ENCODE results near the gene RAB40C.

Gene RAB40C

DNA sequence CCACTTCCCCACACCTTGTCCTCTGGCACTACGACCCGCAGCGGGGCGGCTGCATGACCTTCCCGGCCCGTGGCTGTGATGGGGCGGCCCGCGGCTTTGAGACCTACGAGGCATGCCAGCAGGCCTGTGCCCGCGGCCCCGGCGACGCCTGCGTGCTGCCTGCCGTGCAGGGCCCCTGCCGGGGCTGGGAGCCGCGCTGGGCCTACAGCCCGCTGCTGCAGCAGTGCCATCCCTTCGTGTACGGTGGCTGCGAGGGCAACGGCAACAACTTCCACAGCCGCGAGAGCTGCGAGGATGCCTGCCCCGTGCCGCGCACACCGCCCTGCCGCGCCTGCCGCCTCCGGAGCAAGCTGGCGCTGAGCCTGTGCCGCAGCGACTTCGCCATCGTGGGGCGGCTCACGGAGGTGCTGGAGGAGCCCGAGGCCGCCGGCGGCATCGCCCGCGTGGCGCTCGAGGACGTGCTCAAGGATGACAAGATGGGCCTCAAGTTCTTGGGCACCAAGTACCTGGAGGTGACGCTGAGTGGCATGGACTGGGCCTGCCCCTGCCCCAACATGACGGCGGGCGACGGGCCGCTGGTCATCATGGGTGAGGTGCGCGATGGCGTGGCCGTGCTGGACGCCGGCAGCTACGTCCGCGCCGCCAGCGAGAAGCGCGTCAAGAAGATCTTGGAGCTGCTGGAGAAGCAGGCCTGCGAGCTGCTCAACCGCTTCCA, 43.6 kb downstream of the RAB40C start:
- no peak for DNase-seq

DNA sequence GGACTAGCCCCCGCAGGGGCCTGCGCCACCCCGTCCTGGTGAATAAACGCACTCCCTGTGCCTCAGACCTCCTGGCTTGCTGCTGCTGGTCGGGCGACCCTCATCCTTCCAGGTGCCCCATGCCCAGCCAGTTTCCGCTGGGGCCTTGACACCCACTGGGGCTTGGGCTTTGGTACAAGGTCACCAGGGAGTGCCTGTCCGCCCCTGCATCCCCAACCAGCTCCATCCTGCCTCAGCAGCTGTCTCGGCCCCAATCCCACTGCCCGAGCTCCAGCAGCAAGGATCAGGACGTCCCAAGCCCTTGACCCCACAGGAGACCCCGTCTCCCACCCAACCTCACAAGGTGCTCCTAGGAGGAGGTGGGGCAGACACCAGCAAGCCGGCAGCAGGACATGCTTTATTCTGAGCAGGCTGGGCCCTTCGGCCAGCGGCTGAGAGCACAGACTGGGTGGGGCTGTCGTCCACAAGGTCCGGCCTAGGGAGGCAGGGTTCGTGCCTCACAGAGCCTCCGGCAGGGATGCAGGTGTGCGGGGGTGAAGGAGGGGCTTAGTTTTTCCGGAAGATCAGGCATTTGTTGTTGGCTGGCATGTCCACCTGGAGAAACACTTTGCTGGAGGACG, 44.3 kb downstream of the RAB40C start:
- DNase-seq: no peak

DNA sequence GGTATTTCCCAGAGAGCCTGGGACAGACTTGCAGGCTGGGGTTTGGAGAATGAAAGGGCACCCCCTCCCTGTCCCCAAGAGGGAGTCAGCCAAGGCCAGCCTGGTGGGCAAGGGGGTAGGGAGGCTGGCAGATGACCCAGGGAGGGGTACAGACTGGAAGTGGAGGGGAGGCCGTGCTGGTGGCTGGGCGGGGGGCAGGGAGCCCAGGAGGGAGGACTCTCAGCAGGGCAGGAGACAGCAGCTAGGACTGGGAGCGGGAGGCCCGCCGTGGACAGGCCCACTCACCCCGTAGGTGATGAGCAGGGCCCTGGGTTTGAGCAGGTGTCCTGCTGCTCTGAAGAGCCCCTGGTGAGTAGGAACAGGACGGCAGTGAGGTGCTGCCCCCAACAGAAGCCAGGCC, 45.1 kb downstream of the RAB40C start:
- no peak for DNase-seq

DNA sequence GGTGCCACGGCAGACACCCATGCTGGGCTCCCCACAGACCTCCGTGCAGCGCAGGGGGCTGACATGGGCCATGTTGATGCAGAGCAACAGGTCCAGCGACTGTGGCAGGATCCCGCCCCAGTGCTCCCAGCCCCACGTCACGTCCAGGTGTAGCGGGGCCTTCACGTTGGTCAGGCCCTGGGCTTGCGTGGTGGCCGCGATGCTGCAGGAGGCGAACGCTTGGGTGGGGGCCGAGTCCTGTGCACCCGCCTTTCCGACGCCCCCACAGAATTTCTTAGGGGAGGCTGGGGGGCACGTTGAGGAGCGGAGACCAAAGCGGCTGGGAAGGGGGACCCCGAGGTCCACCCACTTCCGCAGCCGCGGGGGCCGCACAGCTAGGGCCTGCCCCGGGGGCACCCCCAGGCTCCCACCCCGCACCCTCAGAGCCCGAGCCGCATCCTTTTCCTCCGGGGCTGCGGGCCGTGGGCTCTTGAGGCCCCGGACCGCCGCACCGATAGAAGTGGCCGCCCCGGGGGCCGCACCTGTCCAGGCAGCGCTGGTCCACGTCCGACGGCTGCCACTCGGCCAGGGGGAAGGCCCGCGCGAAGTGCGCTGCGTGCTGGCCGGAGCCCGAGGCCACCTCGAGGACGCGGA, 45.8 kb downstream of the RAB40C start:
- DNase-seq: peak; percentile 38

DNA sequence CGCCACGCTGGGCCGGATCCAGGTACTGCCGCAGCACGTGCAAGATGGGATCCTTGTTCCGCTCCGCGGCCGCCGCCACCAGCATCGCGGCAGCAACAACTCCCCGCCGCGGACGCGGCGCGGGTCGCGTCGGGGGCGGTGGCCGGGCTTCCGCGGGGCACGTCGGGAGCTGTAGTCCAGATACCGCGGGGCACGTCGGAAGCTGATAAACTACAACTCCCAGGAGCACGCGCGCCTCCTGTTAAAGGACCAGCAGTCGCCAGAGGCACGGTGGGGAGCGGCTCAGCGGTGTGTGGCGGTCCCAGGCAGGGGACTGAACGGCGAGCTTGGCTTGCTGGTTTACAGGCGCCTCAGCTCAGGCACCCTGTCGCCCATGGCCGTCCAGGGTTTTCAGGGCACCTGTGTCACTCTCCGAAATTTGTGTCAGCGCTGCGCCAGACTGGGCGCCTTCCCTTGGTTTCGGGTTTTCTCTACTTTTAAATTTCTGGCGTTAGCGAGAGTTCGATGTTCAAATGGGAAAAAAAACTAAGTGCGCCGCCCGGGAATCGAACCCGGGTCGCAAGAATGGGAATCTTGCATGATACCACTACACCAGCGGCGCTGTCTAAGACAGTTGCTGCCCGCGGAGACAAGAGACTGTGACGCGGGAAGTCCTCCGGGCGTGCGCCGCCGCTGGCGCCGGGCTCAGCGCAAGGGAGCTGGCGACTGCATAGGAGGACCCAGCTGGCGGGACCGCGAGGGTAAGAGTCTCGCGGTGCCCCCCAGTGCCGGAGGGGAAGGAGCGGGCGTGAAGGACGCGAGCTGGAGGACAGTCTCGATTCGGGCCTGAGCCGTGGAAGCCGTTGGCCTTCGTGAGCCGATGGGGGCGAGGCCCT, 46.6 kb downstream of the RAB40C start, which contains the start of gene METTL26:
Gene METTL26, minus strand, starts transcription at position 100 of the 875 bp plus-strand sequence. Its CDS starts 15 bp downstream, at position 85.
- peak; percentile 99 for DNase-seq

DNA sequence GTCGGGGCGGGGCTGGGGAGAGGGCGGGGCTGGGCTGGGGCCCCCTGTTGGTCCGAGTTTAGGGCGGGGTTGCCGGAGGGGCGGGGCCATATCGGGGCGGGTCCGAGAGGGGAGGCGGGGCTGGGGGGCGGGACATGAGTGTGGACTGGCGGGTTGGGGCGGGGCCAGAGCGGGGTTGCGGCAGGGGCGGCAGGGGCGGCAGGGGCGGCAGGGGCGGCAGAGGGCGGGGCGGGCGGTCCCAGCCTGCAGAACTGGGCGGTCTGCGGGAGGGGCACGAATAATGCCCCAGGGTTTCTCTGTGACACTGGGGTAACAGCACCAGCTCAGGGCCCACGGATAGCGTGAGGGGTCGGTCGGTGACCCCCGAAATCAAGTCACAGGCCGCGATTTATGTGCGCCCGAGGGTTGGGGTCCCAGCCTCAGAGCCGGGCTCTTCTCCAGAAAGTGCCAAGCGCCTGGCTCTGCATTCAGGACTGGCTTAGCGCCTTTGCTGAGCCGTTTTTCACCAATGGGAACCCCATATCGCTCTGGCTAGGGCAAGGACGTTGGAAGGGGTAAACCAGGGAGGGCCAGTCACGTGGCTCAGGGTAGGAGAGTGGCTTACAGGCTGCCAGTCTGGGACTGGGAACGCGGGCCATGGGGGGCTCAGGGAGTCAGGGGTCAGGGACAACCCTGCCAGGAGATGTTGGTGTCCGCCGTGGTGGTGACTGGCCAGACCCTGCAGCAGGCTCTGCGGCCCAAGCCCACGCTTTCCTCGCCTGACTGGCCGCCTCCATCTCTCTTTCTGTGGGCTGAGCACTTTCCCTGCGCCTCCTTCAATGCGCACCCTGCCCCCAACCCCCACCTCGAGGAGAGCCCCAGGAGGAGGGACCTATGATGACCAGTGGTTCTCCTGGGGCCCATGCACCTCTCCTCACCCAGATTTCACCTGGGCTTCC, 47.5 kb downstream of the RAB40C start:
- peak; percentile 68 for DNase-seq

DNA sequence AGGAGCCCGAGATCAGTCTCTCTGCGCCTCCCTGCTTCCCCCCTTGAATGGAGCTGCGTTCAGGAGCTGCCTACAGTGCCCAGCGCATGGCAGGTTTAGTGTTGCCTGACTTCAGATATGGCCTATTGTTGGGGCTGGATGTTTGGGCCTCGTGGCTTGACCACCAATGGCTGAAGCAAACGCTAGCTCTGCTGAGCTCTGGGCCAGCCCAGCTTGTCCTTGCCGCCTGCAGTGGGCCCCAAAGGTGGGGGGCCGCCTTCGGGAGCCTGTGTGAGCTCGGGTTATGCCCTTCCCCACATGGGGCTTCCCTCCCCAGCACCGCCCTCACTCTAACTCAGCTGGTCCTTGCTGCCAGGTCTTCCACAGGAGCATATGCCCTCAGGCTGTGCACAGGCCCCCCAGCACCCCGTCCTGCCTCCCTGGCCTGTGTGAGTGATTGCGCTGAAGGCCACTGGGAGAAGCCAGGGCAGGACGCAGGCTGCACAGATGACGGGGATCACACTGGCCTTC, 48.2 kb downstream of the RAB40C start:
- DNase-seq: no peak

DNA sequence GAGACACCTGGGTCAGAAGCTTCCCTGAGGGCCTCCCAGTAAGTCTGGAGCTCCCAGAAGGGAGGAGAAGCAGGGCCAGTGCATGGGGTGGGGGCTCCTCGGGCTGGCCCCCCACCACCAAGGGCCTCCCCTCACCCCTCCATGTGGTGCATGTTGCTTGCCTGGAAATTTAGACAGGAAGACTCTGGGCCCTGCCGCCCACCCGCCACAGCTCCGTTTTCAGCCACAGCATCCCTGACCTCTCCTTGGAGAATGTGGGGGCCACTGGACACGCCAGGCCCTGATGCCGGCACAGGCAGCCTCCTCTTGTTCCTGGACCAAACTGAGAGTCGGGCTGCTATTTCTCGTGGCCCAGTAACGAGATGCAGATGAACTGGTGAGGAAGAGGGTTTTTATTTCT, 49.0 kb downstream of the RAB40C start:
- no peak for DNase-seq

DNA sequence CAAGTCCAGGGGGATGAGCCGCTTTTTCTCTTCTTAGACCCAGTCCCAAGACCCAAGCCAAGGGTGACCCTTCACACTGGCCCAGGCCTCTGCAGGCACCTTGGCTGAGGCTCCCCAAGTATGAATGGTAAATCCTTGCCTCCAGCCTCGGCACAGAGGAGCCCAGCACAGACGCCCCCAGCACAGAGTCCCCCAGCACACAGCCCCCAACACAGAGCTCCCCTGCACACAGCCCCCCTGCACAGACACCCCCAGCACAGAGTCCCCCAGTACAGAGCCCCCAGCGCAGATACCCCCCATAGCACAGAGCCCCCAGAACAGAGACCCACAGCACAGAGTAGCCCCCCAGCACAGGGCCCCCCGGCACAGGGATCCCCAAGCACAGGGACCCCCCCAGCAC, 50.7 kb downstream of the RAB40C start:
- DNase-seq: no peak

DNA sequence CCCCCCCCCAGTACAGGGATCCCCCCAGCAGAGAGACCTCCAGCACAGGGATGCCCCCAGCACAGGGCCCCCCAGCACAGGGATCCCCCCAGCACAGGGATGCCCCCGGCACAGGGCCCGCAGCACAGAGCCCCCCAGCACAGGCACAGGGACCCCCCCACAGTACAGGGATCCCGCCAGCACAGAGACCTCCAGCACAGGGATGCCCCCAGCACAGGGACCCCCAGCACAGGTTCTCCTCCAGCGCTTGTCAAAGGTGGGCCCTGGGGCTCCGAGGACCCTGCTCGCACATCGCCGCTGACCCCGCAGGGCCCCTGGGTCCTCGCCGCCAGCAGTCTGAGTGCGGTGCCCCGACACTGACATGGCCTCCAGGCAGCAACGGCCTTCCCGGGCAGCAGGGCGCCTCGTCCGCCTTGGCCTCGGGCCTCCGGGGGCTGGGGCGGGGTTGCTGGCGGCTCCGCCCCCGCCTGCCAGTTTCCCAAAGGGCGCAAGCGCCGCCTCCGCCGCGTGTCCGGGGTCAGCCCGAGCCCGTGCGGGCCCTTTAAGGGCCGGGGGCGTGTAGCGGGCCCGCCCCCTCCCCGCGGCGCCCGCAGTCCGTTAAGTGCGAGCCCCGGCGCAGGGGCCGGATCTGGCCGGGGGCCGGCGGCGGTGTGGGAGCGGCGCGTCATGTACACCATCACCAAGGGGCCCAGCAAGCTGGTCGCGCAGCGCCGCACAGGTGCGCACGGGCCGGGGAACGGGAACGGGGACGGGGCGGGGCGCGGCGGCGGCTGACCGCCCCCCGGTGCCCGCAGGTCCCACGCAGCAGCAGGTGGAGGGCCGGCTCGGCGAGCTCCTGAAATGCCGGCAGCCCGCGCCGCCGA, 51.7 kb downstream of the RAB40C start, which contains the start of gene MCRIP2:
Gene MCRIP2, plus strand, starts transcription at position 503 of the 863 bp plus-strand sequence. Its CDS starts 164 bp downstream, at position 667.
- peak; percentile 96 for DNase-seq

DNA sequence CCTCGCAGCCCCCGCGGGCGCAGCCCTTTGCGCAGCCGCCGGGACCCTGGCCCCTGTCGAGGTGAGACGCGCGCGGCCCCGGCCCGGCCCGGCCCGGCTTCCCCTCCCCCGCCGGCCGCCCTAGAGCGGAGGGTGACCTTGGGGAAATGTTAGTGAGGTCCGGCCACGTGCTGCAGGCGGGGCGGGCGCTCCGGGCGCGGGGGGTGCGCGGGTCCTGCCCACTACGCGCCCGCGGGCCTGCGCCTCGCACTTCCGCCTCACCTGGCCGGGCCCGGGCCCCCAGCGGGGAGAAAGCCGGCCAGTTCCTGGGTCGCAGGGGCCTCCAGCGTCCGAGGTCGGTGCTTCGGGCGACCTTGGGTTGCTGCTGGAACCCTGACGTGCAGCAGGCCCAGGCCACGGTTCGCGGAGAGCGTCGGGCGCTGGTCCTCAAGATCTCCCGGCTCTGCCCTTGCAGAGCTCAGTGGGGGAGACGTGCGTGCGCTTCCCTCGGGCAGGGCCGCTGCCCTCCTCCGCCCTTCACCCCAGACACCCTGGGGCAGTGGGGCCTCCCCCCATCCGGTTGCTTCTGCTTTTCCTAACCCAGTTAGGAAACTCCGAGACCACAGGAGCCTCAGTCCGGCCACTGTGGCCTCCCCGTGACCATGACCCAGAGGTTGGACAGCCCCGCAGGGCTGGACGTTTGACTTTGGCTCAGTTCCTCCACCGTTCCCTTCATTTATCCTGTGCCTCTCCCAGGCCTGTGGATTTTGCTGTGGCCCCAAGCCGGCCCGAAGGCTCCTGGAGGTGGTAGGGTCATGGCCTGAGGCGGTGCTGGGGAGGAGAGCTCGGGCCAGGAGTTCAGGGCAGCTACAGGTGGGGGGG, 52.6 kb downstream of the RAB40C start:
- peak; percentile 84 for DNase-seq

DNA sequence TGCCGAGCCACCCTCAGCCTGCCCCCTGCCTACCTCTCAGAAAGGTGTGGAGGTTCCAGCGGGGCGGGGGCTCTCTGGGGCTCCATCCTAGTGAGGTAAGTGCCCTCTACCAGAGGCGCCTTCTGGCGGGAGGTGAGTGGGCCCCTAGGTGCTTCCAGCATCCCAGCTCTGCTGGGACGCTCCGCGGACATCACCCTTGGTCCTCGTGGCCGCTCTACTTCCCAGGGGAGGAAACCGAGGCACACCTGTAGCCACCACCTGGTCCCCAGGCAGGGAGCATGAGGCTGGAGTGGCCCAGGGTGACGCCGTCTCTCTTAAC, 53.1 kb downstream of the RAB40C start:
- DNase-seq: no peak

DNA sequence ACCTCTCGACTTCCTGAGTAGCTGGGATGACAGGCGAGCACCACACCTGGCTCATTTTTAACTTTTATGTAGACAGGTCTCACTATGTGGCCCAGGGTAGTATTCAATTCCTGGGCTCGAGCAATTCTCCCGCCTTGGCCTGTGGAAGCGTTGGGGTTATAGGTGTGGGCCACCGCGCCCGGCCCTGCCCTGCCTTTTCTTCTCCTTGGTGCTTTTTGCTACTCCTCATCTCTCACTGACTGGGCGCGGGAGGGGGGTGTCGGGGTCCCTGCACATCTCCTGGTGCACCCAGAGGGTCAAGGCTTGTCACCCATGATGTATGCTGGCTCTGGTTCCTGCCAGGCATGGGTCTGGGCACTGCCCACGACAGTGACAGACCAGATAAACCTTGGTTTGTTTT, 54.7 kb downstream of the RAB40C start:
- DNase-seq: no peak

DNA sequence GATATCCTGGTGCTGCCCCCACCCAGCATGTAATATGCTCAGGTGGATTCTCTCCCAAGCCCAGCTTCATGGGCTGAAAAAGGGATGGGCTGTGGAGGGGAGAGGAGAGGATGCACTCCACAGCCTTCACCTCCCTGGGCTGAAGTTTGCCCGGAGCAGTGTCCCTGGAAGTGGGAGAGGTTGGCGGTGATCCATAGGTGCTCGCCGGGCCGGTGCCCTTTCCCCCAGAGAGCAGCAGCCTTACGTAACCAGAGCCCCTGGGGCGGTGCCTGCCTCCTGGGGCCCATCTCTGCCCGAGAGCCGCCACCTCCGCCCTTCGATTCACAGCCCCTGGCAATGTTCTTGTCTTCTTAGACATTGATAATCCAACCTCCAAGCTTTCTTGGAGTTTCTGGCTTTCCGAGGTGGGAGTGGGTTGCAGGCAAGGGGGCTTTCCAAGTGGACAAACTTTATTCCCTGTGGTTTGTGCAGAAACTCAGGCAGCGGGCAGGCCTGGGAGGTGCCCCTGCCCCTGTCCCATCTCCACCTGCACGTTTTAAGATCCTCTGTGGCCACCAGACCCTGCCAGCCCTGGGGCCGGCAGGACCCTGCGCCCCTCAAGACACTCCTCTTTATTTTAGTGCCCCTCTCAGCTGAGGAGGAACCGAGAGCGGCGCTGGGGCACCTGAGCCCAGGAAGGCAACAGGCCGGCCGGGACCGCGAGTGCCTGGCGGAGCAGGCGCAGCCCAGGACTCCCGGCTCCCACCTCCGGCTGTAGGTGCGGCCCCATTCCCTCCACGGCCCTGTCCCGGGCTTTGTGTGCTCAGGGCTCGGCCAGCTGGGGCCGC, 56.2 kb downstream of the RAB40C start:
- no peak for DNase-seq

DNA sequence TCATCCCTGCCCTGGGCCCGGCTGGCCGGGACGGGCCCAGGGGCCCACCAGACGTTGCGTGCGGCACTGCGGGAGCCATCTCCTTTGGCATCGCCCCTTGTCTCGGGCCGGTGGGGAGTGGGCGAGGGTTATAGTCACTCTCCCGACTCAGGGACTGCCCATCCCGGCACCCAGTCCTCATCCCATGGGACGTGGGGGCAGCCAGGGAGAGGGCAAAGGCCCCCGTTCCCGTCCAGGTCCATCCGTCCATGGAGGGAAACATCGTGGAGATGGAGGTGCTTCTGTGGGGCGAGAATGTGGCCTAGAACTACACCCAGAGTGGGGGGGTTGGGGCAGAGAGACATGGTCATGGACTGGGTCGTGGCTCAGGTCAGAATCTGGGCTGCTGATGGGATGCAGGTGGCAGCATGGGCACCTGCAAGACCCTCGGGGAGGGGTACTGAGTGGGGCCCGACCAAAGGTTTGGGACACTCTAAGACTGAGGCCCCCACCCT, 56.9 kb downstream of the RAB40C start:
- no peak for DNase-seq

DNA sequence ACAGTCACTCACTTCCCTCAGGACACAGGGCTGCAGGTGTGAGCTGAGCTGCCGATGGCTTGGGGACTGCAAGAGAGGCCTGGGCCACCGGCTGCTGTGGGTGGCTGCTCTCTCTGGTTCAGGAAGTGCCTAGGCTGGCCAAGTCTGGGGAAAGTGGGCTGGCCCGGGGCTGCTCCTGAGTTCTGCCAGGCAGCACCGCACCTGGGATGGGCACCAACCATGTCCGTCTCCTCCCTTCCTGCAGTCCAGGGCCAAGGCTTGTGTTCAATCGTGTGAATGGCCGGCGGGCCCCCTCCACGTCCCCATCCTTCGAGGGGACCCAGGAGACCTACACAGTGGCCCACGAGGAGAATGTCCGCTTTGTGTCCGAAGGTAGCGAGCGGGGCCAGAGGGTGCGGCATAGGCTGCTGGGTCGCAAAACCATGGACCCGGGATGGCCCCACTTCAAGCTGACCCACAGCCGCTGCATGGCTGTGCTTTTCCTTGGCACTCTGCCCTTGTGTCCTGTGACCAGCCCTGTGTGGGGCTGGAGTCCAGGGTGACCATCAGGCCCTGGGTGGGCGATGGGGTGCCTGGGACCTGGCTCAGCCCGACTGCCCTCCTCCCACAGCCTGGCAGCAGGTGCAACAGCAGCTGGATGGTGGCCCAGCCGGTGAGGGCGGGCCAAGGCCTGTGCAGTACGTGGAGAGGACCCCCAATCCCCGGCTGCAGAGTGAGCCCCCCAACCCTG, 57.5 kb downstream of the RAB40C start:
- no peak for DNase-seq

DNA sequence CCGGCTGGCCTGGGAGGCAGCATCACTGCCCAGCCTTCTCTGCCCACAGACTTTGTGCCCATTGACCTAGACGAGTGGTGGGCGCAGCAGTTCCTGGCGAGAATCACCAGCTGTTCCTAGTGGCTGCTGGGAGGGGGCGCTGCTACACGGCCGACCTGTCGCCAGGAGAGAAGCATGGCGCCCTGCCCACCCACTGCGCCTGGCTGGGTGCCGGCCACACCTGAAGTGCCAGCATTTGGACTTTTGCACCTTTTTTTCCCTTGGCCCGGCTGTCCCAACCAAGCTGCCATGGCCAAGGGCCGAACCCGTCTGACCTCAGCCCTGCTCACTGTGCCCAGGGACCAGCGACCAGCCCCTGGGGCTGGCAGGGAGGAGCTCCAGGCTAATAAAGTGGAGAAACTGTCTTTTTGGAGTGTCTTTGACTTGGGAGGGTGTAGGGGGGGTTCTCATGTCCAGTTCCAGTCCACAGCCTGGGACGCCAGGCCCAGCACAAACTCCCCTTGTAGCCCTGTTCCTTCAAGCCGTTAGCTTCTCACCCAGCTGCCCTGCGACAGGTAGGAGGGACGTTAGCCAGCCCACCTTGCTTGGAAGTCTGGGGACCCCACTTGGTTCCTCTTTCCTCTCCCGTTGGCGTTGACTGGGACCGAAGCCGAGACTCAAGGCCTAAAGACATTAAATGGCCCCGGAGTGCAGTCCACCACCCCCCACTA, 58.4 kb downstream of the RAB40C start:
- peak; percentile 81 for DNase-seq
